Stimulated activated CD8-positive, alpha-beta memory T cell treated with anti-CD3 and anti-CD28 coated beads, Interleukin-4, amount 100 ng/mL, for 4 hours (primary cell): ENCODE data around the gene MBNL1.
"Not testable (repeated sequence)": the region's sequence is repeated elsewhere in the genome, so short reads cannot be mapped to it uniquely, and the experiment has no call there.

Source experiments
- DNase-seq, 2 donors: peaks; one replicate each; pipeline ENCODE4 v3.0.0-alpha.2; 2020; ENCODE audit warnings: low read depth in 2 of 2, low spot score in 1 of 2

The MBNL1 gene

GRCh38 chr3:152396867-152397266 lies 128.1 kb downstream of the MBNL1 start:
- no peak for DNase-seq

GRCh38 chr3:152397348-152397747 lies 128.6 kb downstream of the MBNL1 start:
- DNase-seq = not testable (repeated sequence)

GRCh38 chr3:152398495-152398894 lies 129.8 kb downstream of the MBNL1 start:
- no peak for DNase-seq

GRCh38 chr3:152399374-152399773 lies 130.6 kb downstream of the MBNL1 start:
- DNase-seq = no peak

- DNase-seq = no peak
These were observed 132.2 kb downstream of the MBNL1 start for GRCh38 chr3:152400887-152401286.

- DNase-seq = no peak
These were observed 134.1 kb downstream of the MBNL1 start for GRCh38 chr3:152402695-152403451.

GRCh38 chr3:152403632-152404066 lies 134.9 kb downstream of the MBNL1 start:
- no peak for DNase-seq

- no peak for DNase-seq
These were observed 136.2 kb downstream of the MBNL1 start for GRCh38 chr3:152404976-152405375.

GRCh38 chr3:152405915-152406802 lies 137.4 kb downstream of the MBNL1 start:
- DNase-seq = no peak

GRCh38 chr3:152413240-152413639 lies 144.5 kb downstream of the MBNL1 start:
- DNase-seq = no peak

- no peak for DNase-seq
These were observed 148.3 kb downstream of the MBNL1 start for GRCh38 chr3:152416808-152417580.

- DNase-seq = no peak
These were observed 151.0 kb downstream of the MBNL1 start for GRCh38 chr3:152419748-152420147.

GRCh38 chr3:152421162-152421561 lies 152.4 kb downstream of the MBNL1 start:
- DNase-seq = no peak

- no peak for DNase-seq
These were observed 157.7 kb downstream of the MBNL1 start for GRCh38 chr3:152426393-152426792.

GRCh38 chr3:152428577-152428976 lies 159.8 kb downstream of the MBNL1 start:
- no peak for DNase-seq

- DNase-seq = no peak
These were observed 161.7 kb downstream of the MBNL1 start for GRCh38 chr3:152430223-152431002.

GRCh38 chr3:152434142-152434541 lies 165.4 kb downstream of the MBNL1 start:
- DNase-seq = no peak

- not testable (repeated sequence) for DNase-seq
These were observed 166.5 kb downstream of the MBNL1 start for GRCh38 chr3:152435210-152435609.

GRCh38 chr3:152436707-152437590 lies 168.2 kb downstream of the MBNL1 start:
- DNase-seq = no peak

- no peak for DNase-seq
These were observed 169.5 kb downstream of the MBNL1 start for GRCh38 chr3:152438181-152438580.
